Lung (tissue), 12 donors: ENCODE results near the gene CDHR1. TPM values are rescaled to one million over a fixed set of nuclear protein-coding genes. Genes with fewer than 3 reads are reported as not detected.

ENCODE experiments used
- ATAC-seq: fragments of 200-7000 bp; cut with Tn5 transposase; one replicate; pipeline ENCODE4 v1.9.1; 2020; ENCODE audit warnings: moderate number of reproducible peaks; ENCODE audit not compliant: insufficient read depth, low FRiP score
- DNase-seq, 3 donors: peaks; one replicate each; pipeline ENCODE4 v3.0.0-alpha.2; 2013 to 2017
- H3K27ac ChIP-seq, 2 donors: one replicate each; pipeline ENCODE4 v1.5.1; 2013; ENCODE audit warnings: mild to moderate bottlenecking in 2 of 2, moderate library complexity in 2 of 2, control low read depth in 1 of 2, inconsistent platforms in 1 of 2, low read depth in 1 of 2, low read length in 1 of 2
- H3K27me3 ChIP-seq, 3 donors: one replicate each; pipeline ENCODE4 v1.5.1; 2013; ENCODE audit warnings: low read length in 2 of 3; ENCODE audit not compliant: control insufficient read depth in 3 of 3, insufficient read depth in 3 of 3
- H3K36me3 ChIP-seq, 4 donors: one replicate each; pipeline ENCODE4 v1.5.1; 2013; ENCODE audit warnings: low read length in 4 of 4, mild to moderate bottlenecking in 1 of 4, moderate library complexity in 1 of 4; ENCODE audit not compliant: control insufficient read depth in 4 of 4, insufficient read depth in 4 of 4
- H3K4me1 ChIP-seq, 5 donors: one replicate each; pipeline ENCODE4 v1.5.1; 2013; ENCODE audit warnings: low read length in 5 of 5, mild to moderate bottlenecking in 2 of 5, moderate library complexity in 1 of 5; ENCODE audit not compliant: control insufficient read depth in 5 of 5, insufficient read depth in 5 of 5
- H3K4me3 ChIP-seq: one replicate; pipeline ENCODE4 v1.5.1; 2013; ENCODE audit warnings: mild to moderate bottlenecking, control low read depth, moderate library complexity
- H3K9ac ChIP-seq, 2 donors: one replicate each; pipeline ENCODE4 v1.5.1; 2013; ENCODE audit warnings: low read length in 2 of 2, control low read depth in 1 of 2; ENCODE audit not compliant: insufficient read depth in 1 of 2
- H3K9me3 ChIP-seq, 4 donors: one replicate each; pipeline ENCODE4 v1.5.1; 2013; ENCODE audit warnings: low read length in 3 of 4, mild to moderate bottlenecking in 1 of 4, moderate library complexity in 1 of 4; ENCODE audit not compliant: control insufficient read depth in 4 of 4, insufficient read depth in 3 of 4
- CTCF ChIP-seq: IDR thresholded peaks from 2 replicates; pipeline ENCODE4 v1.5.1; 2012; ENCODE audit warnings: mild to moderate bottlenecking; ENCODE audit errors: control extremely low read depth, extremely low read depth
- WGBS, 2 donors: extraction: QIAGEN DNeasy Blood & Tissue Kit; methylation state at CpG; one replicate each; pipeline ENCODE4 v1.1.7; 2013; 5-methylcytosine and 5-hydroxymethylcytosine counted together
- polyA plus RNA-seq, 2 donors: library from polyadenylated mRNA; stranded (reverse); fragments of 200-250 nt; gene quantifications; one replicate each; pipeline ENCODE4 v1.2.1, GENCODE V29; 2013
- total RNA-seq, 2 donors: library from RNA; depleted of rRNA in 1 of 2; stranded (reverse); fragments of >200 nt in 1 of 2; gene quantifications; one replicate each; pipeline ENCODE4 v1.2.1, GENCODE V29; 2014 to 2021
- donor health status: control.
- donor health status: control.
- donor health status: Bipolar disorder and iron deficiency.
- donor health status: healthy.
- donor health status: DM: yes; HTN: yes; CAD: no.

The CDHR1 gene
- total and polyA plus RNA-seq, 4 donors: 0.10 to 0.49 (median 0.32) TPM

GRCh38 chr10:84197643-84198042, 3.3 kb downstream of the CDHR1 start:
- no peak for DNase-seq
- Histone ChIP-seq H3K9me3 (no peaks in the 10 kb centered on the region), H3K36me3 (no peaks in the 10 kb centered on the region), H3K9ac (no peak overlapping the region), H3K4me3 (no peak overlapping the region), H3K27ac (no peak overlapping the region), H3K27me3 (peaks cover 0 to 50% (median 31%) of the 10 kb centered on the region in 3 donors), H3K4me1 (peaks cover 0 to 6% (median 0%) of the 10 kb centered on the region in 5 donors)
- no peak for ATAC-seq
- TF ChIP-seq CTCF: no peak
- WGBS, 2 donors: 78 to 87% methylated on average over 5 of the region's 5 CpGs

- Histone ChIP-seq H3K36me3 (no peaks in the 10 kb centered on the region), H3K27ac (no peak overlapping the region), H3K4me1 (peaks cover 0 to 6% (median 0%) of the 10 kb centered on the region in 5 donors), H3K4me3 (no peak overlapping the region), H3K27me3 (peaks cover 0 to 43% (median 25%) of the 10 kb centered on the region in 3 donors), H3K9me3 (no peaks in the 10 kb centered on the region), H3K9ac (no peak overlapping the region)
- DNase-seq (no peak), ATAC-seq (no peak)
- 84 to 92% methylated on average over 7 of the region's 7 CpGs for WGBS, 2 donors
- TF ChIP-seq CTCF: no peak
Observed at GRCh38 chr10:84198206-84198915, 4.0 kb downstream of the CDHR1 start.

- no peak for TF ChIP-seq CTCF
- no peak for ATAC-seq
Observed at GRCh38 chr10:84200537-84201243, 6.4 kb downstream of the CDHR1 start.

More at GRCh38 chr10:84200537-84201243, 6.4 kb downstream of the CDHR1 start:
- Histone ChIP-seq H3K4me1 (no peaks in the 10 kb centered on the region), H3K36me3 (no peaks in the 10 kb centered on the region), H3K9me3 (no peaks in the 10 kb centered on the region), H3K4me3 (no peak overlapping the region), H3K27ac (no peak overlapping the region), H3K27me3 (peaks cover 0 to 23% (median 6%) of the 10 kb centered on the region in 3 donors), H3K9ac (no peak overlapping the region)
- DNase-seq: no peak
- 72 to 83% methylated on average over 11 of the region's 11 CpGs for WGBS, 2 donors
